Stimulated activated CD4-positive, alpha-beta T cell treated with anti-CD3 and anti-CD28 coated beads, Interleukin-1b, Interleukin-23, amount 100 ng/mL, for 48 hours (primary cell): Measurements from ENCODE around the gene DLGAP3.

Experiments used
- DNase-seq: peaks from one replicate; pipeline ENCODE4 v3.0.0-alpha.2; 2020

DLGAP3 gene

DNA sequence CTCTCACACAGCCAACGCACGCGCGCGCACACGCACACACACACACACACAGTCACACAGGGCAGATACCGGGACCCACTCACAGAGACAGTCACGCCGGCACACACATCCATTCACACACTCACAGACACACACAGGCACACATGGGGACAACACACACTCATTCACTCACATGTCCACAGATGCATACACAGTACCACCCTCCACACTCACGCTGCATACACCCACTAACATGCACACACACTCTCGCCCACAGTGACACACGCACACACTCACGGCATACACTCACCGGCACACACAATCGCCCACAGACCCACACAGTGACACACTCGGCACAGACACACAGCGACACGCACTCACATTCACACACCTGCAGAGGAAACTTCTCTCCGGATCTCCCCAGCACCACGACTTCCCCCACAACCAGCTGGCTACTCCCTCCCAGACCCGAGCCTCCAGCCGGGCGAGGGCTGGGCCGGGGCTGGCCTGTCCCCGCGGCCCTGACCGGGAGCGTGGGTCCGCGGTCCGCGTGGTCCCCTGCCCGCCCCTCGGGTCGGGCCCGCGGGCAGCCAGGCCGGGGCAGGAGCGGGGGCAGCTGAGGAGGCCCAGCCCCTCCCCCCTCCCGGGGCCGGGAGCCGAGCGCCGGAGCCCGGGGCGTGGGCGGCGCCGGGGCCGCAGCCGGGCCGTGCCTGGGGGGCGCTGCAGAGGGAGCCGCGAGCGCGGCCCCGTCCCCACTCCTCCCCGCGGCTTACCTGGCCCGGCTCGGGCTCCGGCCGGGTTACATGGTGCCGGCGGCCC, 552 bp downstream of the DLGAP3 start:
- DNase-seq: no peak

DNA sequence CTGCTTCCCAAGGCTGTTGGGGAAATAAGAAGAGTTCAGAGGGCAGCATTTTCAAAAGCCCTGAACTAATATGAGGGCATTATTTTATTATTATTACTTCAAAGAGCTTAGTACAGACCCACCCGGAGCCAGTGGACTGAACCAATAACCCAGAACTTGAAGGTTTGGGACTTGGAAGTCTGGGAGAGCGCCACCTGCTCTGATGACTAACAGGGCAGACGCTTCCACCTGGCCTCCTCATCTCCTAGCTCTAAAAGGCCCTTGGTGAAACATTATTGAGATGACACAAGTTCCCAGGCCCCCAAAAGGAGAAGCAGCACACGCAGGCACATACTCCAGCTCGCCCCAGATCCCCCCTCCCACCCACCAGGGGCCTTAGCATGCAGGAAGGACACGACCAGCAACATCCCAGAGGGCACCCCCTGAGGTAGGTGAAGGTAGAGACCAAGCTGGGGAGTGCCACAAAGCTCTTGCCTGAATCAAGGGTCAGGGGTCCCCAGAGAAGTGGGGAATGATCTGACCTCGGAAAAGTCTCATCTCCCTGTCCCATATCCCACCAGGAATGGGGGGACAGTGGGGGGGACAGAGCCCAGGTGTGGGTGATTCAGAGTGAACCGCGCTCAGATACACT, 1.3 kb downstream of the DLGAP3 start:
- no peak for DNase-seq

DNA sequence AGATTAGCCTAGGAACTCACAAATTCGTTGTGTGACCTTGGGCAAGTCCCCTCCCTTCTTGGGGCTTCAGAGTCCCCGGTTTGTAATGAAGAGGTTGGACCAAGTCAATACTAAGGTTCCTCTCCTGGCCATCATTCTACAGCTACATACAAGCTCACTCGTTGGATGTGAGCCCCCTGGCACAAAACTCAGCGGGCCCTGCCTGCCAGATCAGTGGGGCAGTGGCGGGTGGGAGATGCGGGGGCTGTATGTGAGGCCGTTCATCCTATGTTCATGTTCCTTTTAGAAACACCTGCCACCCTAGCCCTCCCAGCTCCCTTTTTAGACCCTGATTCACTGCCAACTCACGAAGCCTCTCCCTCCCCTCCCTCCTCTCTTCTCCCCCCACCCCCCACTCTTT, 2.1 kb downstream of the DLGAP3 start:
- no peak for DNase-seq

DNA sequence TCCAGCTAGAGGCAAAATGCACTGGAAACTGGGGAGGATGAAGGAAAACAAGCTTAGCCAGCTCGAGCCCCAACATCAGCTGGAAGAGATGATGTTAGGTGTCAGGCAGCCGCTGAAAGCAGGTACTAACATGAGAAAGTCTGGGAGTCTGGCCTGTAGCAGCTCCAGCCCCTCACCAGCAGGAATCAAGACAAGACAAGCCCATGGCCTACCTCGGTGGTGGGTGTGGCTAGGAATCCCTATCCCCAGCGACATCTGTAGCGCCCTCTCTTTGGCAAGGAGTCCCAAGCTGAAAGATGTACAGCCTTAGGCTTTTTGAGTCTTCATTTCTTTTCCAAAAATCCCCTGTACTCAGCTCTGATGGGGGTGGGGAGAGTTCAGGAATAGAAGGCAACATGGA, 2.6 kb downstream of the DLGAP3 start:
- no peak for DNase-seq

DNA sequence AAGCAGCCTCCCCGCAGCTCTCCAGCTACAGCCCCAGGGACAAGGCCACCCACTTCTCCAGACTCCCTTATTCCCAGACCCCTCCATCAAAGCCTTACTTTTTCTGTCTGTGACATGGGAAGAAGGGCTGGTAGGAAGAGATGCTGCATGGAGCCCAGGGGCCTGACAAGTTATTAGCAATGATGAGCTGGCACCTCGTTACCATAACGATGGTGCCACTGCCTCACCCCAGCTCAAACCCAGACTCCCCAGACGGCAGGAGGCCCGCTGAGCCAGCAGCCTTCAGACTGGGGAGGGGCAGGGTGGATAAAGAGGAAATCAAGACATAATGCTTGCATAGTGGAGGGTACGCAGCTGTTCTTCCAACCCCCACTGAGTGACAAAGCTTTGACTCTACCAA, 3.3 kb downstream of the DLGAP3 start:
- no peak for DNase-seq

DNA sequence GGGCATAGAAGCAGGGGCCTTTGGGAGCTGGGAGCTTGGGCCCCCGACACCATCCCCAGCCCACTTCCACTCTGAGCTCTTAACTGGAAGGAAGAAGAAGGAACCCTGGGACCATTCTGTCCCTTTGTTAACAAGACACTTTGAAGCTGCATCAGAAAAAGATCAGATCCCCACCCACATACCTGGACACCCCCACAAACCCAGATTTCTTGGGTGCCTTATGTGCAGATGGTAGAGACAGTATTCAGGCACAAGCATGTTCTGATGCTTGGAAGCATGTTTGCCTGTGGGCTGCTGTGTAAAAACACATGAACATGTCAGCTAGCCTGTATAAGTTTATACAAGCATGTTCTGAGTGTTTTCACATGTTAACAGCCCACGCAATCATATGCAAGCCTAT, 3.7 kb downstream of the DLGAP3 start:
- DNase-seq: no peak

DNA sequence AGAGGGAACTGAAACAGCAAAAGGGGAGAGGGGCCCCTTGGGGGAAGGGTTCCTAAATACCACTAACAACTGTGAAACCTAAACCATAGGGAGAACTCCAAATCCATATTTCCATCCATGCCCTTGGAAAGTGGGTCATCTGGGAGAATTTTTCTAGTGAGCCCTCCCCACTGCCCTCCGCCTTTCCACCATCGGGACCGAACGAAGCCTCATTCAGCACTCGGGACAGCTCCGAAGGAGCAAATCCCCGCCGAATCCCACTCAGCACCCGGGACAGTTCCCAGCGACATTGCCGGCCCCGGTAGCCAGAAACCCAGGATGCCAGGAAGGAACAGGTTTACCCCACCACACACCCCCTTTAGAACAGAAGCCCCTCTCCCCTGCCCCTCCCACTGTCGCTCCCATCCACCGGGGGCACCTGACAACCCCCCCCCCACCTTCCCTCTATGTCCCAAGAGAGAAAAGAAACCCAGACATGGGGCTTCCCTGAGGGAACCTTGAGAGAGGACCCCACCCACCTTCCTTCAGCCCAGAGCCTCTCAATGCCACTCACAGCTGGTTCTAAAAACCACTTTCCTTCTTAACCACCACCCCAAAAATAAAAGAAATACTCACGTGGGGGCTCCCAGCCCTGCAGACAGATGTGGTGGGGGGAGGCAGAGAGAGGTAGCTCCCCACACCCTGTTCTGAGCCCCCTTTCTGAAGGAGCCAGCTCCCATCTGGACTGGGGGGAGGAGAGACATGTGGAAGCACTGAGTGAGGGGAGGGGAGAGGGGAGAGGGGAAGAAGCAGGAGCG, 4.5 kb downstream of the DLGAP3 start:
- peak; percentile 50 for DNase-seq

DNA sequence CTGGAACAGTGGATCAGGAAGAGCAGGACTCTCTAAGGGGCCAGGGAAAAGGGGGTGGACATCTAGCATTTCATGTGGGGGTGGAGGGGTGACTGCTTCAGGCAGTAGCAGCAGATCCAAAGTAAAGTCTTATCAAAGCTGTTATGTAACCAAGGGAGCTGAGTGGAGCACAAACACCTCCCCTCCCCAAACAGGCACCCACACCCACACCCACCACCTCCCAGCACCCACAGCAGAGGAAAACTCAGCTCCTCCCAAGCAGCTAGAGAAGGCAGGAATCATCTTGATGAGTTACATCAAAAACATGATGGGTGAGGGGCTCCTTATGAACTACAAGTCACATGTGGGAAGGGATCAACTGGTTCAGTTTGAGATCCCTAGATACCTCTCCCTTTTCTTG, 6.0 kb downstream of the DLGAP3 start:
- no peak for DNase-seq

DNA sequence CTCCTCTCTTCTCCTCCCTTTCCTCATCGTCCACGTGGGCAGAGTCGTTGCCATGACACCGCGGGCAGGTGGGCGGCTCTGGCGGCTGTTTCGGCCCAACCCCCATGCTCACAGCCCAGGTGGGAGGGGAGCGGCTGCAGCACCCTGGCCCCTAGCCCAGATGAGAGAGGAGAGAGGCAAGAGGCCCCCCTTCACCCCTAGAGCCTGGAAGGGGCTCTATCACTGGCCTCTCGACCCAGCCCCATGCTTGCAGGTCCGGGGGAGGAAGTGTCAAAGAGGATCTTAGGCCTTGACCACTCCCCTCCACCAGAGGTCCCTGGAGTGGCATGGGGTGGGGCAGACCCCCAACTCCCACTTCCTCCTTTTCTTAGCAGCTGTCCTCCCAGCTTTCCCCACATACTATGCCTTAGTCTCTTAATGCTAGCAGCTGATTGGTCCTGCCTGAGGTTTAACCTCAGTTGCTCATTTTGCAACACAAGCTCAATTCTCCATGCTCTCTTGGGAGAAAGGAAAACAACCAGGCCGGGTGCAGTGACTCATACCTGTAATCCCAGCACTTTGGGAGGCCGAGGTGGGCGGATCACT, 10.4 kb downstream of the DLGAP3 start:
- DNase-seq: no peak

DNA sequence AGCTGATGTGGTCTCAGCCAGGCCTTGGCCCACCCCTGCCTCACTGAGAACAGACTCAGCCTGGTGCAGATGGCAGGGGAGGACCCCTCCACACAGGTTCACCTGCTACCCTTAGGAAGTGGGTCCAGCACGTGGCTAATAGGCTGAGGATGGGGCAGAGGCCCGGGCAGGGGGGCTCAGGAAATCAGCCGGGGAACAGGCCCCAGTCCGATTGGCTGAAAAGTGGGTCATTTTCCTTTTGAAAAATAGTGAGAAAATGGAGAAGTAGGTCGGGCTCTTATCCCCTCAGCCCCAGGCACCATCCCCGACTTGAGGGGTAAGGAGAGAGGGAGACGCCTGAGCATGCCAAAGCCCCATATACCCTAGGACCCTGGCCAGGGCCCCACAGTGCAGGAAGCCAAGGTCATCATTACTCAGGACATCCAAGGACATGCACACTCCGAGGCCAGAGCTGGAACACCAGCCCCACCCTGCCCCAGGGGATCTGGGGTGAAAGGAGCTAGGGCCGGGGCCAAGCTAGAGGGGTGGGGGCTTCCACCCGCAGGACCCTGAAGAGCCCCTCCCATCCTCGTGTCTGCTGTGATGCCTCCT, 11.0 kb downstream of the DLGAP3 start:
- no peak for DNase-seq

DNA sequence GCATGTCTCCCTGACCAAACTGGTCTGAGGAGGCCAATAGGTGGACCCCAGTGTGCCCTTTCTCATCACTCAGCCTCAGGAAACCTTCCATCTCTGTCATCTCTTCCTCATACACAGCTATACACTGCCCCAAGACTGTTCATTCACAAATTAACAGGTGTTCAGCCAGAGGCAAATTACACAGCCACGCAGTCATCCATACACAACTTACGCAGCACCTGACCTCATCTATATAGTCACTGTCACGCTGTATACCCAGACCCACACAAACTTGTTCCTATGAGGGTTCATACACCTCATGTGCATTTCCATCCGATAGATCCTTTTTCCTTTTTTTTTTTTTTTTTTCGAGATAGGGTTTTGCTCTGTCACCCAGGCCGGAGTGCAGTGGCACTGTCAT, 12.4 kb downstream of the DLGAP3 start:
- DNase-seq: no peak

DNA sequence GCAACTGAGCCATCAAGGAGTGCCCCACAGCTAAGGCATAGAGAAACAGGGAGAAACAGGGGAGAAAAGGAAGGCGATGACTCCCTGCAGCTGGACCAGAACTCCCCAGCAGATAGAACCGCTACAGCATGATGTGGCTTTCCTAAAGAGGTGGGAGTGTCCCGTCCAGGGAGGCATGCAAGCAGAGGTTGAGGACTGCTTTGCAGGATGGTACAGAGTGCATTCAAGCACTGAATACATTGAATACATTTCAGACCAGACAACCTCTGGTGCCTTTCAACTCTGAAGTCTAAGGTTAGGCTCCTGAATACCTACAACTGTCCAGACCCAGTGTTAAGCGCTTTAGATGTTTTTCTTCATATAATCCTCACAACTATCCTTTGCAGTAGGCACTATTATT, 13.3 kb downstream of the DLGAP3 start:
- no peak for DNase-seq

DNA sequence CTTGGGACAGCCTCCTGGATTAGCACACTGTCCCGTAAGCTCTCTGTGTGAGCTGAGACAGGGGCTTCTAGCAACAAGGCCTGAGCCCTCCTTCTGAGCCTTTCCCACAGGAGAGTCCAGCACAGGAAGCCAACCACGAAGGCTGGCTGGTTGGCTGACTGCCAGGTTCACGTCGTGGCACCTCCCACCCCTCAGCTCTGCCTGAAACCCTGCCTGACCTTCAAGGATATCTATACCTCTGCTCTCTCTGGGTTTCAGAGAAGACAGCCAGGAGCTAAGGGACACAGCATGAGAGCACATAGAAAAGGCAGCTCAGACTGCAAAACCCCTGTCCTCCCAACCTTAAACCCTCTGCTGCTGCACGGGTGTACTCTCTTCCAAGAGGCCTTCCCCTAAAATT, 13.9 kb downstream of the DLGAP3 start:
- no peak for DNase-seq

DNA sequence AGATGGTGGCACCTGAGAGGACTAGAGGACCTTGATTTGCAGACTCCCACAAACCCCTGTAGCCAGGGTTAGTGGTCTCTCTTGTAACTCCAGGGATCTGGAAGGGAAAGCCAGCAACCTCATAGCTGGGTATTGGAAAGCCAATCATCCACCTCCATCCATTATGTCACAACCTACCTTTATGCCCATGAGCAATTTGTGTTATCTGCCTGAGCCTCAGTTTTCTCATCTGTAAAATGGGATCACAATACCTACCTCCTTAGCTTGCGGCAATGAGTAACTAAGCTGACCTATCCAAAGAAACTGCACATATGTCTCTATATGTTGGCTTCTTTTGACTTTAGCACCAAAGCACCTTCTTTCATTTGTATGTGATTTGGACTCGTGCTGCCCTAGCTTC, 14.5 kb downstream of the DLGAP3 start:
- DNase-seq: no peak

DNA sequence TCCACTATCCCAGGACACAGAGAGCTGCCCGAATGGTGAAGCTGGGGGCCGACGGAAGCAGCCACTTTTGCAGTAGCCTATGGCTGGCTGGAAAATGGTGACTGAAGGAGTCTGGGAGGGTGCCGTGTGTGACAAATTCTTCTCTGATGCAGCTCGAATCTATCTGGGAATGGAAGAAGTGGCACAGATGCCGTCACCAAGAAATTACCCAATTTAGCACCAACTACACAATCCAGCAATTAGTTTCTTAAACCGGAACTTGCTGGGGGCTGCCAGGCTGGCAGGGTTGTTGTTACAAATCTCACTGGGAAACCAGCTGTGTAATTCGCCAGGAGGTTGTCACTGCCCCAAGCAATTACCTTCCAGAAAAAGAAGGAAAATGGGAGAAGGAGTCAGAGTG, 18.0 kb downstream of the DLGAP3 start:
- DNase-seq: no peak

DNA sequence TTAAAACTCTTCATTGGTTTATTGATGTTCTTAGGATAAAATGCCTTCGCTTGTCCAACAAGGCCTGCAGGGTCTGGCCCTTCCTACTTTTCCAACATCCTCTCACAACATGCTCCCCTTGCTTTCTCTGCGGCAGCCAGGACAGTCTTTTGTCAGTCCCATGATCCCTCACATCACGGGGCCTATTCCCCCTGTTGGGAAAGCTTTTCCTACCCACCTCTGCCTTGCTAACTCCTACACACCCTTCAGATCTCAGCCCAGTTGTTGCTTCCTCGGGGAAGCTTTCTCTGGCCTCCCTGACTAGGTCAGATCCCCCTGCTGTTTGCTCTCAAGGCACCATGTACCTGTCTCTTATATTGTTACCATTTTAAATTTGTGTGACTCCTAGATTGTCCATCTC, 19.0 kb downstream of the DLGAP3 start:
- no peak for DNase-seq

DNA sequence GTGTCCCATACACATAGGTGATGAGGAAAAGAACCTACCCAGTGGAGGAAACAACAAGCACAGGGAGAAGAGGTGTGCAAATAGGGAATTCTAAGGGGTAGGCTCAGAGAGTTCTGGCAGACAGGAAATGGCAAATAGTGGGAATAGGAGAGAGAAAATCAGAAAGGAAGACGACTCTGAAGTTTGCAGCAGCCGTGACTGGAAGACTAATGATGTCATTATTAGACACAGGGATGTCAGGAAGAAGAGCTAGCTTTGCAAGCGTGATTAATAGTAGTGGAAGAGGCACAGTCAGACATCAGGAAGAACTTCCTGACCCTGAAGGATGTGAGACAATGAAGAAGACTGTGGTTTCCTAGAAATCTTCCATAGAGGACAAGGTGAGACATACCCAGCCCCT, 21.1 kb downstream of the DLGAP3 start:
- DNase-seq: no peak

DNA sequence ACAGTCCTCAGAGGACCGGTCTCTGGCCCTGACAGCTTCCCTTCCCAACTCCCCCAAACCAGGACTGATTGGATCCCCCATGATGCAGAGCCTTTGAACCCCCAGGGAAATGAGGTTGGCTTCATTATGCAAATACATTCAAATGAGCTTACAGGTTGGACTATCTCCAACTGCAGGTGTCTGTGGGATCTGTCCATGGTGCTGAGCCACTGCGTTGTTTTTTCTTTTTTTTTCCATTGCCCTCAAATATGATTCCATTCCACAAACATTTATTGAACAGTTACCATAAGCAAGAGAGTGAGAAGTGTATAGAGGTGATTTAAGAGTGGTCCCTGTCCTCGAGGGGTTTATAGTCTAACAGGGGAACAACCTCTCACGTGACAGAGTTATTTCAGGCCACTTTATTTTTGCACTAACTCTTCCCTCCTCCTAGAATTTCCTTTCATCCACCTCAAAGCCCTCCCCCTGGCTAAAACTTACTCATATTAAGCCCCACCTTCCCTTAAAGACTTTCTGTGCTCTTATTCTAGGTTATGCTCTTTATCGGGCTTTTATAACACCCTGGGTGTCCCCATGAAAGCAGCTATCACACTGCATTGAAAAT, 21.9 kb downstream of the DLGAP3 start:
- DNase-seq: no peak

DNA sequence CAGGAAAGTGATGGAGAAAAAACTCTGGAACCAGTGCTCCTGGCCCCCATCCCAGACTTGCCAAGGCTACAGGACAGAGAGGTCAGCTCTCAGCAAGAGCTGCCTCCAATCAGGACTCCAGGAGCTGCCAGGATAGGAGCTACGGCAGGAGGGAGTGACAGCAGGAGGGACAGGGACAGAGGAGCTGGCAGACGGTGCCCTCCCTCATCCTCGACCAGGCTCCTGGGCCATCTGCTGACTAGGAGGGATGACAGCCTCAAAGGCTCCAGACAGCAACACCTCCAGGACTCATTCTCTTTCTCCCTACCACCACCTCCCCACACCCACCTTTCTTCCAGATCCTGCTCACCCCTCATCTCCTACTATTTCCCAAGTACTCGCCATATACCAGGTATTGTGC, 22.7 kb downstream of the DLGAP3 start:
- DNase-seq: no peak

DNA sequence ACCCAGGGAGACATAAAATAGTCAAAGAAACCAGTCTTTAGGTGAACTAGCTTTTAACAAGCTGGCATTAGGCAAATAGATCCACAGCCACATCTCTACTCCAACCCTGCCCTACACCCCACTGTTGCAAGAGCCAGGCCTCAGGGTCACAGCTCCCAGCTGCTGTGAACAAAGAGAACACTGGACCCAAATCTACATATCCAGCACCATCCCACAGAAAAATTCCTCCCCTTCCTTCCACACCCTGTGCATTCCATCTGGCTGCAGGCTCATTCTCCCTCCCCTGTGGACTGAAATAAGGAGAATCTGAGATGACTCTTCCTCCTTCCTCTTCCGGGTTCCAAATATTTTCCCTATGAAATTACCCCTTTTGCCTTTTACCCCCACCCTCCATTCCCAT, 23.2 kb downstream of the DLGAP3 start:
- no peak for DNase-seq

DNA sequence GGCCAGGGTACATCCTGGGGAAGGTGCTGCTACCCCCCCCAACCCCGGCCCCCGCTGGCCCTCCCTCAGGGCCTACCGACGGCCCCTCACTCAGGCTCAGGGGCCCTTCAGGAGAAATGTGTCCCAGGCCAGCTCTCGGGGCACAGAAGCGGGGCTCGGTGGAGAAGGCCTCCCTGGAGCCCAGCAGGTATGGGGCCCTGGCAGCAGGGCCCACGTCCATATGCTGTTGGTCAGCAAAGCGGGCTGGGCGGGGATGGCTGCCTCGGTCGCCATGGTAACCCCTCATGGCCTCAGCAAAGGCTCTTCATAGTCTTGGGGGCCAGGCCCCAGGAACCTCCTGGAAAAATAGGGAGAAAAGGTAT, 24.4 kb downstream of the DLGAP3 start:
- no peak for DNase-seq

DNA sequence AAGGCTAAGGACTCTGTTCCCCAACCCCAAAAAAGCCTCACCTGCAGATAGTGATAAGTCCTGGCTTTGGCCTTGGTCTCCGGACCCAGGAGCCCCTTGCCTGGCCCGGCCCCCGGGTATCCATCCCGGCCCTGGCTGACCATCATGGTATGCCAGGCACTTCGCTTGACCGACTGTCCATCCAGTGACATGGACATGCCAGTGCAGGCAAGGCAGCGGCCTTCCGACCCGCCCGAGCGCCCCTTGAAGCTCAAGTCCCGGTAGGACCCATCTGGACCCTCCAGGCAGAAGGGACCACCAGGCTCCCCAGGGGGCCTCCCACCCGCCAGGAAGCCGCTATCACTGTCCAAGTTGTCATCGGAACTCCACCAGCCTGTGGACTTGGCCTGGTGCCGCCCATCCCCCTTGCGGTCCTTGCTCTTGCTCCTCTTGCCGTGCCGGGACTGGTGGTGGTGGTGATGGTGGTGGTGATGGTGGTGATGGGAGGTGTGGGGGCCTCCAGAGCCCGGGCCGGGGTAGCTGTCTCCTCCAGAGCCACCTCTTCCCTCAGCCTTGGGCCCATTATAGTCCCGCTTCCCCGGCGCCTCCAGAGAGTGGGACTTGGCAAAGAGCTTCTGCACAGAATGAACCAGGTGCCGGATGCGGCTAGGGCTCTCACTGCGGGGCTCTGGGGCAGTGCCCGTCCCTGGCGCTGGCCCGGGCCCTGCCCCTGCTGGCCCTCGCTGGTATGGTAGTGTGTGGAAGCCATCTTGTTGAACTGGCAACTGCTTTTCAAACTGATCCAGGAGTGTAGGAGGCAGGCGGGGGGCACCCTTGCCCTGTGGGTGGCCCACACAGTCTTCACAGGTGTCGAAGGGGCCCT, 25.0 kb downstream of the DLGAP3 start:
- no peak for DNase-seq
